GM18873 (cell line): ENCODE measurements around the gene RHEB.
"Not testable (repeated sequence)": the region's sequence is repeated elsewhere in the genome, so short reads cannot be mapped to it uniquely, and the experiment has no call there.

Source experiments
- ATAC-seq: cut with Tn5 transposase; IDR thresholded peaks from one replicate; pipeline ENCODE4 v1.9.1; 2021; ENCODE audit warnings: mild to moderate bottlenecking, moderate library complexity, moderate number of reproducible peaks; ENCODE audit not compliant: unreplicated experiment, low FRiP score

Gene RHEB

GRCh38 chr7:151536178-151536577, 16.5 kb upstream of the RHEB start:
- ATAC-seq: not testable (repeated sequence)

- ATAC-seq: no peak
These were observed 10.1 kb upstream of the RHEB start for GRCh38 chr7:151529842-151530241.

- ATAC-seq: no peak
These were observed 5.2 kb upstream of the RHEB start for GRCh38 chr7:151524845-151525244.

GRCh38 chr7:151524331-151524730, 4.6 kb upstream of the RHEB start:
- ATAC-seq: no peak

DNA sequence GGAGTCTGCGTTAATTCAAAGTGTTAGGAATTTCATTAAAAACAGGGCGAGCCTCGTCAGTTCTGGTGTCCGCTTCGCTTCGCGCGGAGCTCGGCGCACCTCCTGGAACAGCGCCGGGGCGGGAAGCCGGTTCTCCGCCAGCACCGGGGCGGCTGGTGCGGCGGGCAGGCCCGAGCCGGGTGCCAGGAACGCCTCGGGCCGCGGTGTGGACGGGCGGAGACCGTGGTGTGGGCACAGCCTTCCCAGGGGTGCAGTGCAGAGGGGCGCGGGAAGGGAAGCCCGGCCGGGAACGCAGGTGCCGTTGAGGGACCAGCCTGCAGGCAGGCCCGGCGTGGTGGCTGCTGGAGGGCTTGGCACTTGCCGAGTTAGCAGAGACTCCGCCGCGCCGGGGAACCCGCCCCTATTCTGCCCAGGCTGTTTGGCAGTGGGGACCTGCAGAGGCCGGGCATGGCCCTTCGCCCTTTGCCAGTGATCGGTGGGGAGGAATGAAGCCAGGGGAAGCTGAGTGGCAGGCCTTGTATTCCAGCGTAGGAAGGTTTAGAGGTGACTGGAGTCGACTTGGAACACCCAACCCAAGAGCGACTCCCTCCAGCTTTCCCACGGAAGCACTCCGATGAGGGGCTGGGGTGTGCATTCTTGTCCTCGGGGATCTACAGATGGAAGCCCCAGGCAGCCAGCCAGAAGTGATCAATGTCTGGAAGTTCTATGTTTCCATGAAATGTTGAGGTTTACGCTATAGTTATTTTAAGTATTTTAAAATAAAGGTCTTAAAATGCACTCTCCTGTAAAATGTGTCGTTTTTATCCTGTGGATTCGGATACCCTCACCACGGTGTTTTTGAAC, 945 bp upstream of the RHEB start:
- no peak for ATAC-seq

- peak; percentile 41 for ATAC-seq
These were observed 539 bp downstream of the RHEB start for GRCh38 chr7:151518947-151519764.

DNA sequence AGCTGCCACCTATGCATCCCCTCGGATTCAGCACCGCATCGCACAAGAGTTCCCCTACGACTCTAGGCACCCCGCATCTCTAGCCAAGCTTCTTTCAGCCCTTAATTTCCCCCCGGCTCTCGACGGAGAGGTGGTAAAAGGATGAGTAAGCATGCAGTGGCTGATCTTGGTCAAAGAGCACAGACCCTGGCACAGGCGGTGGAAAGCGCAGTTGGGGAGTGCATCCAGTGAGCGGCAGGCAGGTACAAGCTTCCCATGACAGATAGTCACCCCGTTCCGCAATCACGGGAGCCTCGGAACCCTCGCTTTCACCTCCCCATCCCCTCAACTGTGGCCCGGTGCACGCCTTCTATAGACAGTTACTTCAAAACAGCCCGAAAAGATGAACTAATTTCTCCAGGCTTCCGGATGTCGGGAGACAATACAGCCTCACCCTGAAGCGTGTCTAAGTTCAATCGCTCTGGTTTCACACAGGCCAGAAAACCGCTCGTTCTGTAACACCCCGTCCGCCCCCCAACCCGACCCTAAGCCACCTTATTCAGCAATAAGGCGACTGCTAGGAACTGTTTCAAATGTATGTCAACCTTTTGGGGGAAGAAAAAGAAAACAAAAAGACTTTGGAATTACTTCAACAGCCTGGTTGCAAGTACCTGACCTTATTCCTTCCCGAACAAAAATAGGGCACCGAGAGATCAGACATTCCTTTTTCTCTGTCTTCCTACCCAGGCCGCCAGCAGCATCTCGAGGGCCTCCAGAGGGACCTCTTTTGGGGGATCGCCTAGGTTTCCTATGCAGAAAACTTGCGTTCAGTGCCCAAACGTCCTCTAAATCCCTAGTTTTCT, 1.4 kb downstream of the RHEB start:
- no peak for ATAC-seq

DNA sequence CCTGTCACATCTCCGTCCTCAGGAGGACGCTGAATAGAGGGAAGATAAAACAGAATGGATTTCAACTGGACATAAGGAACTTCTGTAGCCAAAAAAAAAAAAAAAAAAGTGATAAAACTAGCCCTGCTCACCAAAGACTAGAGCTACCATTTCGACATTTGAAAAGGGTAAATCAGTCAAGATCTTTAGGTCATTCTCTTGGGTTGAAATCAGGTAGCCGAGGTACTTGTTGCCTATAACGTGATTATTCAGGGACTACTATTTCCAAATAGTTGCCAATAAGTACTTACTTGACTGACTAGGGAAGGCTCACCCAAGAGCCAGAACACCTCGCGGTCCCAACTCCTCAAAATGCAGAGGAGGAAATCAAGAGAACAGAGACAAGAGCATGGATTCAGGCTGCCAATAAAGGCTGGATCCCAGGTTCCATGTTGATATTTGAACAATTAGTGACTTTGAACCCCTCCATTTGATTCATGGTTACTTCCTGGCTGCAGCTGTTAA, 2.0 kb downstream of the RHEB start:
- no peak for ATAC-seq

DNA sequence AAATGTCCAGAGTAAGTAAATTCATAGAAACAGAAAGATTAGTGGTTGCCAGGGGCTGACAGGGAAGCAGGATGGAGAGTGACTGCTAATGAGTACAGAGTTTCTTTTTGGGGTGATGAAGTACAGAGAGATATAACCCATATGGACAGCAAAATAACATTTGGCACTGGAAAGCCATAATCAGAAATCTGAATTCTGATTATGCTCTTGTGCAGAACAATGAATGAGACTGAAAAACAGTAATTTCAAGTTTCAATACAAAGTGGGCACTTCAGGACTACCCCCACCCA, 4.5 kb downstream of the RHEB start:
- ATAC-seq: no peak

DNA sequence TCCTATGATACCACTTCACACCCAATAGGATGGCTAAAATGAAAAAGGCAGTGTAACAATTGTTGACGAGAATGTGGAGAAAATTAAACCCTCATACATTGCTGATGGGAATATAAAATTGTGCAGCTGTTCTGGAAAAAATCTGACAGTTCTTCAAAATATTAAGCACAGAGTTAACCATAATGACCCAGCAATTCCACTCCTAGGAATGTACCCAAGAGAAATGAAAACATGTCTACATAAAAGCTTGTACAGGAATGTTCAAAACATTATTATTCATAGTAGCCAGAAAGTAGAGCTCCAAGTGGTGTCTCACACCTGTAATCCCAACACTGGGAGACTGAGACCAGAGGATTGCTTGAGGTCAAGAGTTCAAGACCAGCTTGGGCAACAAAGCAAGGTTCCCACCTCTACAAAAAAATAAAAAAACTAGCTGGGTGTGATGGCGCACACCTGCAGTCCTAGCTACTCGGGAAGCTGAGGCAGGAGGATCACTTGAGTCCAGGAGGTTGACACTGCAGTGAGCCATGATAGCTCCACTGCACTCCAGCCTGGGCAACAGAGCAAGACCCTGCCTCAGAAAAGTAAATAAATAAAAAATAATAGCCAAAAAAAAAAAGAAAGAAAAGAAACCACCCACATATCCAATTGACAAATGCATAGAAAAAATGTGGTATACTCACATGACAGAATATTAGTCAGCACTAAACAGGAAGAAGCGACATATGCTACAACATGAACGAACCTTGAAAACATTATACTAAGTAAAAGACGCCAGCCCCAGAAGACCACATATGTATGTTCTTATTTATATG, 5.0 kb downstream of the RHEB start:
- no peak for ATAC-seq

GRCh38 chr7:151513133-151513532, 6.6 kb downstream of the RHEB start:
- ATAC-seq: no peak

DNA sequence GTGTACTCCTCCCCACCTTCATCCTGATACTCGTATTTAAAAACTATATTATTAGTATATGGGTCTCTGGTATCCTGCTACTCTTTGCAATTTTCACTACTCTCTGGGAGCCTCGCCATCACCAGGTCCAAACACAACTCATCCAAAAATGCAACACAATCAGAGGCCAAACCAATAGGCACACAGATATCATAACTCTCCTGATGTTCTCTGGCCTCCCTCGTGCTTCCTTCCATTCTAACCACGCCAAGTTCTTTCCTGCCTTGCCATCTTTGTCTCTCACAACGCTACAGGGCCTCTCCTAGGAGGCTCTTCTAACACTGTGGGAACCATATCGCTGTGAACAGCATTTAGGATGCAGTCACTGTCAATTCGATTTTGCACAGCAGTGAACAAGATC, 7.3 kb downstream of the RHEB start:
- ATAC-seq: no peak

DNA sequence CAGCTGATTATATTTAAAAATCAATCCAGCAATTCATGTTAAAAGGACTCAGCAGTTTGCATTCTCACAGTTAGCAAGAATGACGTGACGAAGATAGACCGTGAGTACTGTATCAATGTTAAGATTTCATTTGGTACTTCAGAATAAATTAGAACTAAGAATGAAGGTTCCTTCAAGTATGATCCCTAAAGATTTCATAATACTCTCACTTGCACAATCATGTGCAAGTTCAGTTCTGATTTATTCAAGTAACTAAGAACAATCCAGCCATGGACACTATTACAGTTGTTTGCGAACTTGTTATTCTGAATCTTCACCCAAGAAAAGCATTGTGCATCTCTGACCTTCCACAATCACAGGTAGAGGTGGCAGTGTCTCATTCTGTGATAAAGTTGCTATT, 7.7 kb downstream of the RHEB start:
- ATAC-seq: no peak

GRCh38 chr7:151511270-151511669, 8.4 kb downstream of the RHEB start:
- no peak for ATAC-seq

GRCh38 chr7:151509670-151510333, 9.9 kb downstream of the RHEB start:
- ATAC-seq: no peak

DNA sequence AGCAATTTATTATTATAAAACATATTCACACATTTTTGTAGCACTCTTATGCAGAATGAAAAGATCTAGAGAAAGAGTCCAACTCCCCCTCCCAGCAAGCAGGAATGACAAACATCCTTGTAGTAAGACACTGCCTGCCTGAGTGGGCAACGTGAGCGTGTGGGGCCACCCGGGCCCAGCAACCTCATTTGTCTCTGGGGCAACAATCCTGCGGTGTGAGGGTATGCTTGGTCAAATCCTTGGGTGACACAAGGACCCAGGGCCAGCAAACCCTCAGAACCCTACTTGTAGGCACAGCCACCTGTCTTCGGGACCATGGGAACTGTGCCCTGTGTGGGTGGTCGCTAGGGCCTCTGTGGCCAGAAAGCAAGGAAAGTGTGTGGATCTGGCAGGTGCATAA, 10.7 kb downstream of the RHEB start:
- no peak for ATAC-seq

DNA sequence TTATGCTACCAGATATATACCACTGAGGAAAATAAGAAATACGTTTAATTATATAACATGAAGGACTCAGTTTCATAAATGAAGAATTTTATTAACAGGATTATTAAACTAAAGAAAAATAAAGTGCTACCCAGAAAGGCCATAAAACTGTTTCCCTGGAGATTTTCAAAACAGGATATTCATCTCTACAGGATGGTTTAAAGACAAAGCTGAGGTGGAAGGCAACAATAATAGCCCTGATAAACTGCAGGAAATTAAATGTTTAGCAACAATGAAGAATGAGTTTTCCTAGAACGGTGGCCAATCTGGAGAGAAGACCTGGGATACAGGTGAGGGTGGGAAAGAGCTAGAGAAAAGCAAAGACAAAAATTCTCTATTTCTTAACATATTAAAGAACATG, 11.9 kb downstream of the RHEB start:
- ATAC-seq: no peak

- no peak for ATAC-seq
These were observed 12.8 kb downstream of the RHEB start for GRCh38 chr7:151506901-151507382.

DNA sequence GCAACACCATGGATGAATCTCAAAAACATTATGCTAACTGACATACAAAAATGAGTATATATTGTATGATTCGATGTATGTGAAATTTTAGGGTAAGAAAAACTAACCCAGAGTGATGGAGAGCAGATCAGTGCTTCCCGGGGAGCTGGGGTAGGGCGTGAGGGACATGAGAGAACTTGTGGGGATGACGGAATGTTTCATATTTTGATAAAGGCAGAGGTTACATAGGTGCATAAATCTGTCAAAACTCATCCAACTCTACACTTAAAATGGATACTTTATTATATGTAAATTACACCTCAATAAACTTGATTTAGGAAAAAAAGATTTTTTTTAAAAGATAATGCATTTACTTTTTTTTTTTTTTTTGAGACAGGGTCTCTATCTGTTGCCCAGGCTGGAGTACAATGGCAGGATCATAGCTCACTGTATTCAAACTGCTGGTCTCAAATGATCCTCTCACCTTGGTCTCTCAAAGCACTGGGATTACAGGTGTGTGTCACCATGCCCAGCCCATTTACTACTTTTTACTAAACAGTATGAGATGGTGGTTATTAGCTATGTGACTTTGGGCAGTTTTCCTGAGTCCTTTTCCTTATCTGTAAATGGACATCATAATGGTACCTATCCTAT, 13.7 kb downstream of the RHEB start:
- ATAC-seq: no peak
